GM12864 (cell line): Measurements from ENCODE around the gene LSM7.

ENCODE experiments used
- DNase-seq: peaks from one replicate; pipeline ENCODE4 v3.0.0-alpha.2; 2011; ENCODE audit warnings: low read depth
- H3K4me3 ChIP-seq: 2 replicates; pipeline ENCODE4 v1.5.1; 2011; ENCODE audit warnings: mild to moderate bottlenecking, low read depth, low read length, control low read depth
- CTCF ChIP-seq: IDR thresholded peaks from 2 replicates; pipeline ENCODE4 v1.5.1; 2011; ENCODE audit warnings: low read depth, mild to moderate bottlenecking, moderate library complexity, low read length, control low read depth, inconsistent platforms; ENCODE audit errors: missing control alignments

LSM7 gene

GRCh38 chr19:2278459-2279158, 49.8 kb downstream of the LSM7 start:
- H3K4me3 ChIP-seq: no peak overlapping the region
- no peak for TF ChIP-seq CTCF
- no peak for DNase-seq

GRCh38 chr19:2277138-2277537, 51.2 kb downstream of the LSM7 start:
- TF ChIP-seq CTCF: no peak
- no peak overlapping the region for H3K4me3 ChIP-seq
- no peak for DNase-seq

GRCh38 chr19:2276429-2276986, 51.9 kb downstream of the LSM7 start:
- TF ChIP-seq CTCF: no peak
- no peak overlapping the region for H3K4me3 ChIP-seq
- no peak for DNase-seq

GRCh38 chr19:2275588-2276428, 52.6 kb downstream of the LSM7 start:
- no peak overlapping the region for H3K4me3 ChIP-seq
- no peak for DNase-seq
- no peak for TF ChIP-seq CTCF

- no peak for DNase-seq
- TF ChIP-seq CTCF: peak; percentile 60
- no peak overlapping the region for H3K4me3 ChIP-seq
Observed at GRCh38 chr19:2274931-2275535, 53.4 kb downstream of the LSM7 start.

GRCh38 chr19:2274185-2274711, 54.1 kb downstream of the LSM7 start:
- TF ChIP-seq CTCF: no peak
- no peak for DNase-seq
- H3K4me3 ChIP-seq: peak overlapping the region; percentile 95
